NT2/D1 (cell line): ENCODE results near the gene HAP1.

Experiments used
- SUZ12 ChIP-seq: IDR thresholded peaks from 2 replicates; pipeline ENCODE4 v1.6.1; 2011; ENCODE audit not compliant: insufficient read length, insufficient read depth; ENCODE audit errors: extremely low read depth
- YY1 ChIP-seq: IDR thresholded peaks from 2 replicates; pipeline ENCODE4 v1.6.1; 2011; ENCODE audit not compliant: insufficient read length, insufficient read depth

GRCh38 chr17:41771389-41772206, 37.2 kb upstream of the HAP1 start:
- TF ChIP-seq SUZ12, result no peak
- TF ChIP-seq YY1, result no peak
